Omental fat pad (tissue), 4 donors: ENCODE measurements around the gene SCGB1D4. TPM values are rescaled to one million over a fixed set of nuclear protein-coding genes. Genes with fewer than 3 reads are reported as not detected.
"Not testable (repeated sequence)": the region's sequence is repeated elsewhere in the genome, so short reads cannot be mapped to it uniquely, and the experiment has no call there.

ENCODE experiments used
- ATAC-seq: fragments of 150-250 bp; one replicate; pipeline ENCODE4 v1.9.1; 2016; ENCODE audit warnings: mild to moderate bottlenecking, moderate library complexity; ENCODE audit not compliant: low FRiP score
- DNase-seq: peaks from one replicate; pipeline ENCODE4 v3.0.0-alpha.2; 2019; ENCODE audit warnings: low spot score
- CTCF ChIP-seq, 3 donors: fragments of 450-650 bp; IDR thresholded peaks; one replicate each; pipeline ENCODE4 v1.5.1; 2016 to 2017; ENCODE audit warnings: antibody characterized with exemption in 3 of 3, mild to moderate bottlenecking in 3 of 3, moderate library complexity in 2 of 3
- total RNA-seq, 4 donors: library from RNA; depleted of rRNA; stranded (reverse); fragments of >200 nt; gene quantifications; one replicate each; pipeline ENCODE4 v1.1.0, GENCODE V29; 2016

Gene SCGB1D4
- total RNA-seq, 4 donors from 2014 or later = not detected

DNA sequence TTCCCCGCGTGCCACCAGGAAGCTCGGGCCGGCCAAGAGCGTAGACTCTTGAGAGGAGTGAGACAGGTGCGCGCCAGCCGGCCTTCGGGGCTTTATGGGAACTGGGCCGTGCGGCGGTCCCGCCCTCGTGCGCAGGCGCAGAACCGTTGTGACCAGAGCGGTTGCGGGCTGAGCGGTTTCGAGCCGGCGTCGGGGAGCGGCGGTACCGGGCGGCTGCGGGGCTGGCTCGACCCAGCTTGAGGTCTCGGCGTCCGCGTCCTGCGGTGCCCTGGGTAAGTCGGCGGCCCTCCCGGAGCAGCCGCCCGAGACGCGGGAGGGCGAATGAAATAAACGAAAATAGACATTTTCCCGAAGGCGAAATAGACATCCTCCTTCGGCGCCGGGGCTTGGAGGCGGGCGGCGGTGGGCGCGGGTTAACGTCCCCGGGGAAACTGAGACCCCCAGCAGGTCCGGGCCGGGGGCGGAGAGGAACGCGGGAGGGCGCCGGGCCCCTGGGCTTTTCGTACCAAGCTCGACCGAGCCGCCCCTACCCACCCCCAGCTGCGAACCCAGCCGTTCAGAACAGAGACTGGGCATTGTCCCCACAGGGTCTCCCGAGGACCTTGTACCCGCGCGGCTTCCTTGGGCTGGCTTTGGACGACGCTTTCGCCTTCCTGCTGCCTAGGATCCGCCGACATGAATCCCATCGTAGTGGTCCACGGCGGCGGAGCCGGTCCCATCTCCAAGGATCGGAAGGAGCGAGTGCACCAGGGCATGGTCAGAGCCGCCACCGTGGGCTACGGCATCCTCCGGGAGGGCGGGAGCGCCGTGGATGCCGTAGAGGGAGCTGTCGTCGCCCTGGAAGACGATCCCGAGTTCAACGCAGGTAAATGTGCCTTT lies 38.7 kb upstream of the SCGB1D4 start, which contains the start of gene ASRGL1:
Gene ASRGL1, plus strand, starts transcription at position 146 of the 879 bp plus-strand sequence. Its CDS starts 530 bp downstream, at position 676.
- DNase-seq = peak; percentile 74
- peak; percentile 92 for ATAC-seq
- TF ChIP-seq CTCF (IDR thresholded peaks at IDR 0.05) = no peak

GRCh38 chr11:62336949-62337302 lies 38.1 kb upstream of the SCGB1D4 start:
- ATAC-seq, DNase-seq: not testable (repeated sequence)

DNA sequence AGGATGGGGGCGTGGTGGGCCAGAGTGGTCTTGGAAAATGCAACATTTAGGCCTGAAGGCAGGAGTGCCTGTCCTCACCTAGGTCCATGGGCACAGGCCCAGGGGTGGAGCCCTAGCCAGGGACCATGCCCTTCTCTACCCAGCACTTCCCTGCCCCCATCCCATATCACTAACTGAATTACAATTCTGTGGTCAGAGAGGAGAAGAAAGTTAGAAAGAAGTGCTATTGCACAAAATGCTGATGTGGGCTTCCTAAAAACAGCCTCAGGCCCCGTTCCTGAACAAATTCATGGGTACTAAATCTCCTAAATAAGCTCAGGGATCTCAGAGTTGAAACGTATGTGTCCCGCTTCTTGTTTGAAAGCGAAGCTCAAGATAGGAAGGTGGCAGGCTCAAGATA lies 34.9 kb upstream of the SCGB1D4 start:
- DNase-seq (no peak), ATAC-seq (no peak)
- no peak for TF ChIP-seq CTCF (IDR thresholded peaks at IDR 0.05)

- not testable (repeated sequence) for DNase-seq, ATAC-seq
Observed at GRCh38 chr11:62331264-62331663, 32.4 kb upstream of the SCGB1D4 start.

- DNase-seq, ATAC-seq: not testable (repeated sequence)
Observed at GRCh38 chr11:62327541-62327940, 28.7 kb upstream of the SCGB1D4 start.

GRCh38 chr11:62326719-62327118 lies 27.8 kb upstream of the SCGB1D4 start:
- ATAC-seq, DNase-seq: not testable (repeated sequence)

- not testable (repeated sequence) for ATAC-seq, DNase-seq
Observed at GRCh38 chr11:62325781-62326180, 26.9 kb upstream of the SCGB1D4 start.

DNA sequence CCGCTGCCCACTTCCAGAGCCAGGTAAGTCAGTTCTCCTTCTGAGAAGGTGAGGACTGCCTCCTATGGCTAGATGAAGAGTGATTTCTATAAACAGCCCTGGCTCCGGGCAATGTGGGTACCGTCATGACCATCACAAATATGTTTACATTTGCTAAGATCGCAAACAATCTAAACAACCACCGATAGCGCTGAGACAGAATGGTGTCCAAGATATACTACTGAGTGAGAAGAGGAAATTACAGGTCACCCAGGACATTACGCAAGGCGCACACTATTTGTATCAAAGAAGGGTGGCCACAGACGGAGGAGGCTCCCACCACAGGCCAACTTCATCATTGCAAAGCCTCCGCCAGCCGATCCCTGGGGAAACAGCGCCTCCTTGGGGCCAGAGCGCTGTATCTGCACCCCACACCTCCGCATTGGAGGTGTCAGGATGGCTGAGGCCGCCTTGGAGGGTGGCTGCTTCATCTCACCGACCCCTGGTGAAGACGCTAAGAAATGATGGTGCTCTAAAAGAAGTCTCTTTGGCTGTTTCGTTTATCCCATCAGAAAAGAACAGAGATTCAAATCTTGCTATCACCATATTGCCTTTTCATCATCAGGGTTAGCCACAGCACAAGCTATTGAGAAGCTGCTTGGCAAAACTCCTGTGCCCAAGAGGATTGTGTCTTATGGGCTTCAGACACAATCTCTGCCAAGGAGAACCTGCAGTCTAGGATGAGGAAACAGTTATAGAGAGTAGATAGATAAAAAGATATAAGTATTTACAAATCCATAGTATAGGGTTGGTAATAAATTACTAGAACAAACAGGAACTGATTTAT lies 26.1 kb upstream of the SCGB1D4 start:
- ATAC-seq (peak; percentile 51), DNase-seq (no peak)
- TF ChIP-seq CTCF (IDR thresholded peaks at IDR 0.05) = no peak

GRCh38 chr11:62322524-62322923 lies 23.6 kb upstream of the SCGB1D4 start:
- no peak for ATAC-seq
- no peak for DNase-seq

More at GRCh38 chr11:62322524-62322923, 23.6 kb upstream of the SCGB1D4 start:
- no peak for TF ChIP-seq CTCF (IDR thresholded peaks at IDR 0.05)
